A549 treated with AZD9567 at 1 μM for 4 hours (cell line): ENCODE results near the gene FIGNL1. TPM values are rescaled to one million over a fixed set of nuclear protein-coding genes. Genes with fewer than 3 reads are reported as not detected.

Source experiments
- total RNA-seq: library from RNA; stranded (reverse); fragments of 200-300 nt; extraction: Qiagen RNA extraction; gene quantifications from 5 replicates; pipeline ENCODE4 v1.2.3, GENCODE V29; 2022; ENCODE audit not compliant: insufficient read depth

The FIGNL1 gene, protein sequence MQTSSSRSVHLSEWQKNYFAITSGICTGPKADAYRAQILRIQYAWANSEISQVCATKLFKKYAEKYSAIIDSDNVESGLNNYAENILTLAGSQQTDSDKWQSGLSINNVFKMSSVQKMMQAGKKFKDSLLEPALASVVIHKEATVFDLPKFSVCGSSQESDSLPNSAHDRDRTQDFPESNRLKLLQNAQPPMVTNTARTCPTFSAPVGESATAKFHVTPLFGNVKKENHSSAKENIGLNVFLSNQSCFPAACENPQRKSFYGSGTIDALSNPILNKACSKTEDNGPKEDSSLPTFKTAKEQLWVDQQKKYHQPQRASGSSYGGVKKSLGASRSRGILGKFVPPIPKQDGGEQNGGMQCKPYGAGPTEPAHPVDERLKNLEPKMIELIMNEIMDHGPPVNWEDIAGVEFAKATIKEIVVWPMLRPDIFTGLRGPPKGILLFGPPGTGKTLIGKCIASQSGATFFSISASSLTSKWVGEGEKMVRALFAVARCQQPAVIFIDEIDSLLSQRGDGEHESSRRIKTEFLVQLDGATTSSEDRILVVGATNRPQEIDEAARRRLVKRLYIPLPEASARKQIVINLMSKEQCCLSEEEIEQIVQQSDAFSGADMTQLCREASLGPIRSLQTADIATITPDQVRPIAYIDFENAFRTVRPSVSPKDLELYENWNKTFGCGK
- total RNA-seq = 16.2 to 21.2 TPM (median 18.3 TPM) in 5 replicates

DNA sequence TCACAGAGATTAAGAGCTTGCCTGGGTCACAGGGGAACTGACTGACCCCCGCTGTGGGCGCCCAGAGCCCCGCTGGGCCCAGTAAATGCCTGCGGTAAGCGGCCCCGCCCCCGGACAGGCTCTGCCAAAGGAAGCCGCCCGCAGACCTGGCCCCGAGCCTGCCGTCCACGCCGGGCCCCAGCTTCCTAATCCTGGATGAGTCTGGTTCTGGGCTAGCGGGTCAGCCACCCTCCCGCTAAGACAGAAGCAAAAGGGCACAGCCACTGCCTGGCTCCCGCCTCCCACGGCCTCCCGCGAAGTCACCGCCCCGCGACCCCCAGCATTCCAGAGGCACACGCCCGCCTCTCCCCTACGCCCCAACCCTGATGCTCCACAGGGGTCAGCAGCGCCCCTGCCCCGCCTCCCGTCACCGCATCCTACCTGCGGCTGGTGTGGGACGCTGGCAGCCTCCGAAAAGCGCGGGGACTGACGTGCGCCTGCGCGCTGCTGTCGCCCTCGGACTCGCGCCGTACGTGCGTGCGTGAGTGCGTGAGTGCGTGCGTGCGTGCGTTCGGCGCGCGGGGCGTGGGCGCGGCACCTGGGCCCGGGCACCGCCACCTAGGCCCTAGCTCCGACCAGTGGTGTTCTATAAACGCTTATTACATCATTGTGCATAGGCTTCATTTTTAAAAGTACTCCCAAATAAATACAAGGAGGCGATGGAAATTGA lies at the start of gene FIGNL1:
TSS of gene FIGNL1 (minus strand) at position 470 of the 709 bp plus-strand sequence. CDS start 3,063 bp downstream, outside the sequence.

Other genes starting within 250 kb of the FIGNL1 start
- 0.02 to 0.14 TPM (median 0.08 TPM) in 3 of 5 replicates, not detected in the others for gene IKZF1, start 145.6 kb downstream of the FIGNL1 start, total RNA-seq
- gene DDC, start 115.1 kb upstream of the FIGNL1 start, total RNA-seq = 1.0 to 1.5 TPM (median 1.2 TPM) in 4 of 5 replicates, not detected in the other